GM23248 (cell line): ENCODE data around the gene ZDHHC11. TPM values are rescaled to one million over a fixed set of nuclear protein-coding genes. Genes with fewer than 3 reads are reported as not detected.

Experiments used
- DNase-seq: peaks from one replicate; pipeline ENCODE4 v3.0.0-alpha.2; 2015
- H2AFZ ChIP-seq: fragments of 200-600 bp; sonication (generic); 2 replicates; pipeline ENCODE4 v1.6.1; 2016; ENCODE audit warnings: antibody characterized with exemption
- H3F3A ChIP-seq: fragments of 200-600 bp; sonication (generic); 2 replicates; pipeline ENCODE4 v1.6.1; 2016; ENCODE audit warnings: mild to moderate bottlenecking, antibody characterized with exemption, mixed run types; ENCODE audit not compliant: insufficient read depth
- H3K27ac ChIP-seq: fragments of 200-600 bp; sonication (generic); 2 replicates; pipeline ENCODE4 v1.5.1; 2016; ENCODE audit warnings: mild to moderate bottlenecking
- H3K27me3 ChIP-seq: fragments of 200-600 bp; sonication (generic); replicated peaks from 2 replicates; pipeline ENCODE4 v1.6.1; 2016; ENCODE audit warnings: mild to moderate bottlenecking; ENCODE audit not compliant: insufficient read depth
- H3K36me3 ChIP-seq: fragments of 200-600 bp; sonication (generic); 2 replicates; pipeline ENCODE4 v1.6.1; 2016; ENCODE audit warnings: low read depth, mild to moderate bottlenecking
- H3K4me1 ChIP-seq: fragments of 200-600 bp; sonication (generic); 2 replicates; pipeline ENCODE4 v1.6.1; 2016; ENCODE audit warnings: mild to moderate bottlenecking; ENCODE audit not compliant: insufficient read depth
- H3K4me2 ChIP-seq: fragments of 200-600 bp; sonication (generic); one replicate; pipeline ENCODE4 v1.6.1; 2016; ENCODE audit warnings: mild to moderate bottlenecking; ENCODE audit not compliant: unreplicated experiment
- H3K4me3 ChIP-seq: fragments of 200-600 bp; sonication (generic); 2 replicates; pipeline ENCODE4 v1.5.1; 2016; ENCODE audit warnings: mild to moderate bottlenecking
- H3K79me2 ChIP-seq: fragments of 200-600 bp; sonication (generic); 2 replicates; pipeline ENCODE4 v1.6.1; 2016; ENCODE audit warnings: mild to moderate bottlenecking; ENCODE audit not compliant: insufficient read depth
- H3K9ac ChIP-seq: fragments of 200-600 bp; sonication (generic); 2 replicates; pipeline ENCODE4 v1.6.1; 2016; ENCODE audit warnings: mild to moderate bottlenecking
- H3K9me2 ChIP-seq: fragments of 200-600 bp; sonication (generic); 2 replicates; pipeline ENCODE4 v1.6.1; 2016; ENCODE audit warnings: mixed run types, mild to moderate bottlenecking, moderate library complexity; ENCODE audit not compliant: insufficient read depth
- H3K9me3 ChIP-seq: fragments of 200-600 bp; sonication (generic); one replicate; pipeline ENCODE4 v1.6.1; 2017; ENCODE audit warnings: low read depth
- H4K20me1 ChIP-seq: fragments of 200-600 bp; sonication (generic); 2 replicates; pipeline ENCODE4 v1.6.0; 2016; ENCODE audit not compliant: insufficient read depth
- EZH2 ChIP-seq: fragments of 200-600 bp; sonication (generic); IDR thresholded peaks from 2 replicates; pipeline ENCODE4 v1.6.1; 2018; ENCODE audit warnings: antibody characterized with exemption, mild to moderate bottlenecking; ENCODE audit not compliant: insufficient read depth, poor library complexity, severe bottlenecking
- EZH2phosphoT487 ChIP-seq: fragments of 200-600 bp; sonication (generic); IDR thresholded peaks from 2 replicates; pipeline ENCODE4 v1.6.1; 2018; ENCODE audit warnings: antibody characterized with exemption, moderate library complexity, mild to moderate bottlenecking, low read depth; ENCODE audit not compliant: insufficient read depth
- WGBS, 2 experiments: methylation state at CpG; one replicate each; pipeline ENCODE4 v1.1.6; 2015 to 2017; ENCODE audit warnings: low lambda C conversion rate in 2 of 2, low coverage in 1 of 2; ENCODE audit errors: missing lambda C conversion rate in 2 of 2; 5-methylcytosine and 5-hydroxymethylcytosine counted together
- in situ Hi-C: fragments of 300-500 bp; cut with MboI; formaldehyde crosslinking; loops from 2 replicates; pipeline ENCODE4 v1.15.0; 2020
- polyA plus RNA-seq: library from polyadenylated mRNA; unstranded; fragments of >200 nt; fragmentation: Nextera tagmentation; extraction: Ambion mirVana; gene quantifications from 2 replicates; pipeline ENCODE4 v1.2.1, GENCODE V29; 2016
- total RNA-seq: library from RNA; depleted of rRNA; stranded (reverse); fragments of >200 nt; shearing (Covaris generic); gene quantifications from 2 replicates; pipeline ENCODE4 v1.2.3, GENCODE V29; 2014

Gene ZDHHC11
- total and polyA plus RNA-seq, 2 experiments from 2014 or later = 0.26 to 0.65 TPM

DNA sequence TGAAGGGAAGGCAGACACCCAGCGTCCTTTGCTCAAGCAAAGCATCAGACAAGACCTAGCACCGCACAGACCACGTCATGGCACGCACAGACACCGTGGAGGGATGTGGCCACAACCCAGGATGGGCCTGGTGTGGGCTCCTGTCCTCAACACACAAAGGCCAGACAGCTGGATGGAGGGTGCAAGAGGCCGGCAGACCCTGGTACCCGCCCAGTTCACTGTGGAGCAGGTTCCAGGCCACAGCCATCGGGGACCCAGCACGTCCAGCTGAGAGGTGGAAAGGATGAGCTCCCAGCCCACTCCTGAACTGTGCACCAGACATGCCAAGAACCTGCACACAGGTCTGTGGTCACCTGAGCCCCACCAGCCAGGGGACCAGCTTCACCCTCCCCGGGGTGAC lies 15.0 kb upstream of the ZDHHC11 start:
- H3K9ac ChIP-seq = no peak overlapping the region
- H3K4me3 ChIP-seq = no peak overlapping the region
- in situ Hi-C loops = no loop called here
- no peaks in the 10 kb centered on the region for H3F3A ChIP-seq
- H3K36me3 ChIP-seq = peaks cover 19% of the 10 kb centered on the region
- H3K27me3 ChIP-seq = no peaks in the 10 kb centered on the region
- no peaks in the 10 kb centered on the region for H4K20me1 ChIP-seq
- TF ChIP-seq EZH2phosphoT487 (no peak), EZH2 (no peak)
- WGBS, 2 experiments = 96 to 97% methylated on average over 10 of the region's 10 CpGs
- no peaks in the 10 kb centered on the region for H3K9me3 ChIP-seq
- no peaks in the 10 kb centered on the region for H3K79me2 ChIP-seq
- H3K4me1 ChIP-seq = no peaks in the 10 kb centered on the region
- H3K4me2 ChIP-seq = no peak overlapping the region
- H3K27ac ChIP-seq = no peak overlapping the region
- H3K9me2 ChIP-seq = no peaks in the 10 kb centered on the region
- no peak for DNase-seq
- H2AFZ ChIP-seq = no peak overlapping the region

GRCh38 chr5:865168-865521 lies 14.4 kb upstream of the ZDHHC11 start:
- no peak overlapping the region for H3K9ac ChIP-seq
- H3F3A ChIP-seq = no peaks in the 10 kb centered on the region
- H2AFZ ChIP-seq = no peak overlapping the region
- no peaks in the 10 kb centered on the region for H4K20me1 ChIP-seq
- no peak overlapping the region for H3K27ac ChIP-seq
- peaks cover 15% of the 10 kb centered on the region for H3K36me3 ChIP-seq
- no peak overlapping the region for H3K4me3 ChIP-seq
- H3K27me3 ChIP-seq = no peaks in the 10 kb centered on the region
- no peak for TF ChIP-seq EZH2phosphoT487
- TF ChIP-seq EZH2 = no peak
- in situ Hi-C loops = no loop called here
- no peak for DNase-seq
- H3K4me2 ChIP-seq = no peak overlapping the region
- H3K9me2 ChIP-seq = no peaks in the 10 kb centered on the region
- WGBS, 2 experiments = 94% methylated on average over 24 of the region's 24 CpGs
- H3K79me2 ChIP-seq = no peaks in the 10 kb centered on the region
- no peaks in the 10 kb centered on the region for H3K9me3 ChIP-seq
- no peaks in the 10 kb centered on the region for H3K4me1 ChIP-seq

DNA sequence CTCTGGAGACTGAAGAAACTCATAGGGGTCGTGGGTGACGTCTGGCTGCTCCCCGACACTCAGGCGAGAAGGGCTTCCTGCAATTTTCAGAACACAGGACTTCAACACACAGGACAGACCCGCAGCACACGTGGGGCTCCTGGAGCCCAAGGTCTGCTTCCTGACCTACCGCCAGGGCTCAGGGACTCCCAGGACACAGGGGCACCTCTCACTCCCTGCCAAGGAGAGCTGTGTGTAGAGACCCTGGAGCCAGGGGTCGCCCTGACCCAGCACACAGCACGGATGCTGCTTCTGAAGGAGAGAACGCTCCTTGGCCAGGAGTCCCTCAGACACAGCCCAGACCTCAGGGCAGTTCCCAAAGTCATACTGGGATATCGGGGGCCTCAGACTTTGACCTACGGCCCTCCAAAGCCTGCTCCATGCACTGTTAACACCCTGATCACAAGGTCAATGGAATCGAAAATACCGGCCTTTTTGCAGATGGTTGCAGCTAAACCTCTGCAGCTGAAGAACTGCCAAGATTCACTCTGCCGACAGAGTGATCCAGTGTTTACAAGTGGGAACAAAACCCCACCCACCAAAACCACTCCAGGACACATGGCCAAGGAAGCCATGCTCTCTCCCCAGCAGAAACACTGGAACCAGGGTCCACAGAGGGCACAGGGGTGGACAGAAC lies 13.8 kb upstream of the ZDHHC11 start:
- H3K9ac ChIP-seq = no peak overlapping the region
- in situ Hi-C loops = no loop called here
- H3K27ac ChIP-seq = no peak overlapping the region
- no peak for DNase-seq
- no peaks in the 10 kb centered on the region for H3K4me1 ChIP-seq
- H2AFZ ChIP-seq = no peak overlapping the region
- H3F3A ChIP-seq = no peaks in the 10 kb centered on the region
- H3K27me3 ChIP-seq = no peaks in the 10 kb centered on the region
- H3K9me2 ChIP-seq = no peaks in the 10 kb centered on the region
- no peak for TF ChIP-seq EZH2phosphoT487
- TF ChIP-seq EZH2 = no peak
- H3K79me2 ChIP-seq = no peaks in the 10 kb centered on the region
- H4K20me1 ChIP-seq = no peaks in the 10 kb centered on the region
- no peak overlapping the region for H3K4me3 ChIP-seq
- H3K9me3 ChIP-seq = no peaks in the 10 kb centered on the region
- WGBS, 2 experiments = 54% methylated on average over 14 to 15 of the region's 15 CpGs
- peaks cover 10% of the 10 kb centered on the region; the same call in 1 of the 2 replicates for H3K36me3 ChIP-seq
- no peak overlapping the region for H3K4me2 ChIP-seq

DNA sequence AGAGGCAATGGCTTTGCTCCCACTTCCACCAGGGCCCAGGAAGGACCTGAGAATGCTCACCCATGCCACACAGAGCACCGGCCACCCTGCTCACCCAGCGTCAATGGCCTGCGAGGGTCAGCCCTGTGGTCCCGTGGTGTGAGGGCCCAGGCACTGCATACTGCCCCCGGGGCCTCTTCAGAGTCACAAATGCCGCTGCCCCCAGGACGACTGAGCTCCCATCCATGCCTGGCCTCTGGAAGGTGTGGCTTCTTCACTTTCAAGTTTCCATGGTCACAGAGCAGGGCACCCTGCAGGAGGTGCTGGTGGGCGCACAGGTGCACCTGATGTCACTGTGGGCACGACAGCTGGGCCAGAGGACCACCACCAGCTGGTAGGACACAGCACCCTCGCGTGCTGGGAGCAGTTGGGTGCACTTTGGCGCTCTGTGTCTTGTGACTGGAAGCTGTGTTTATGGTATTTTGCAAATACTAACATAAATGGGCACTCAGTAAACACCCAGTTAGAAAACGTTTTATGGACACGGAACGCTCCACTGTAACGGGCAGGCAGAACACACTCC lies 12.5 kb upstream of the ZDHHC11 start:
- H3K4me1 ChIP-seq = no peaks in the 10 kb centered on the region
- in situ Hi-C loops = no loop called here
- WGBS, 2 experiments = 96 to 97% methylated on average over 16 of the region's 16 CpGs
- no peak overlapping the region for H3K27ac ChIP-seq
- no peaks in the 10 kb centered on the region for H3K27me3 ChIP-seq
- no peaks in the 10 kb centered on the region for H3F3A ChIP-seq
- no peak for TF ChIP-seq EZH2phosphoT487
- TF ChIP-seq EZH2 = no peak
- no peak overlapping the region for H3K9ac ChIP-seq
- no peaks in the 10 kb centered on the region for H3K9me3 ChIP-seq
- H3K9me2 ChIP-seq = no peaks in the 10 kb centered on the region
- no peaks in the 10 kb centered on the region for H4K20me1 ChIP-seq
- H2AFZ ChIP-seq = no peak overlapping the region
- no peak overlapping the region for H3K4me2 ChIP-seq
- no peak overlapping the region for H3K4me3 ChIP-seq
- DNase-seq = no peak
- 0 out of 2 replicates have a peak, but pooled peaks cover 4% of the 10 kb centered on the region for H3K36me3 ChIP-seq
- no peaks in the 10 kb centered on the region for H3K79me2 ChIP-seq
